Measurements from ENCODE around the gene ZNF629. TPM values are rescaled to one million over a fixed set of nuclear protein-coding genes. Genes with fewer than 3 reads are reported as not detected.

ZNF629 gene
- total RNA-seq, 1 donor from 2014 or later = 18.9 TPM

Other genes starting within 250 kb of the ZNF629 start
- 12.1 TPM for gene ZNF764, start 228.8 kb downstream of the ZNF629 start, total RNA-seq
- 23.5 TPM for gene ZNF688, start 215.5 kb downstream of the ZNF629 start, total RNA-seq
- gene ZNF785, start 201.5 kb downstream of the ZNF629 start, total RNA-seq = 24.0 TPM
- gene ZNF689, start 176.8 kb downstream of the ZNF629 start, total RNA-seq = 13.6 TPM
- gene PRR14, start 136.2 kb downstream of the ZNF629 start, total RNA-seq = 68.9 TPM
- 84.9 TPM for gene FBRS, start 128.8 kb downstream of the ZNF629 start, total RNA-seq
- 89.5 TPM for gene SRCAP, start 88.0 kb downstream of the ZNF629 start, total RNA-seq
- gene PHKG2, start 38.8 kb downstream of the ZNF629 start, total RNA-seq = 39.2 TPM
- 13.2 TPM for gene CFAP119, start 25.1 kb downstream of the ZNF629 start, total RNA-seq
- 129 TPM for gene RNF40, start 24.9 kb downstream of the ZNF629 start, total RNA-seq
- 37.8 TPM for gene BCL7C, start 106.9 kb upstream of the ZNF629 start, total RNA-seq
- gene CTF1, start 109.4 kb upstream of the ZNF629 start, total RNA-seq = 11.0 TPM
- 27.7 TPM for gene FBXL19, start 136.4 kb upstream of the ZNF629 start, total RNA-seq
- gene ORAI3, start 161.9 kb upstream of the ZNF629 start, total RNA-seq = 34.4 TPM
- gene SETD1A, start 170.5 kb upstream of the ZNF629 start, total RNA-seq = 17.6 TPM
- 30.6 TPM for gene HSD3B7, start 198.0 kb upstream of the ZNF629 start, total RNA-seq
- gene STX1B, start 223.4 kb upstream of the ZNF629 start, total RNA-seq = 0.58 TPM
- gene STX4, start 246.4 kb upstream of the ZNF629 start, total RNA-seq = 84.0 TPM